HuH-7 (cell line): Measurements from ENCODE around the gene P2RX7.

Experiments
- DNase-seq: peaks from one replicate; pipeline ENCODE4 v3.0.0; 2011; ENCODE audit warnings: low spot score

P2RX7 gene

DNA sequence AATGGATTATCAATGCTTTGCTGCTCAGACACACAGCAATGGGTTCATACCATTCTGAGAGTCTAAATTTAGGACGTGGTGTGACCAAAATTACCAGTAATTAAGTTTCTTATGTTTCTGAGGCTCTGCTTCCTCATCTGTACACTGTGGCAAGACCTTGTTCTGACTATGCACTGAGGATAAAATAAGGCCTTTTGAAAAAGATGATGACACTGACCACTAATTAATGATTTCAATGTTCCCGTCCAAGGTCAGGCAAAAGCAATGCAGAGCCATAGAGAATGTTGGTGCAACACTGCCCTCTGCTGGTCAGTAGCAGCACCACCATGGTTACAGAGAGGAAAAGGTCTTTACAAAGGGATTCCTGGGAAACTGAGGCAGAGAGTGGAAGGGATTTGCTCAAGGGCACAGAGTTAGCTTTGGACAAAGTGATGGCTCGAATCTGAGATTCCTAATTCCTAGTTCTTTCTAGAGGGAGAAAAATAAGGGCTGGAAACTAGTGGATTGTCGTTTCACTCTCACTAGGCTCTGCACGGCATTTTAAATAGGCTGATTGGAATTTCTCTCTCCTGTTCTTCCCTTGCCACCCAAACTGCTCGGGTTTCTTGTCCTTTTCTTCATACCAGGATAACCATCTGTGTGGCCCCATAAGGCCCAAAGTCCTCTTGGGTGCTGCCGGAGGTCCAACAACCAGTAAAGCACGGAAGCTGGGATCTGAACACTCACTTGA is 22.3 kb upstream of the P2RX7 start:
- DNase-seq, result peak; percentile 18

DNA sequence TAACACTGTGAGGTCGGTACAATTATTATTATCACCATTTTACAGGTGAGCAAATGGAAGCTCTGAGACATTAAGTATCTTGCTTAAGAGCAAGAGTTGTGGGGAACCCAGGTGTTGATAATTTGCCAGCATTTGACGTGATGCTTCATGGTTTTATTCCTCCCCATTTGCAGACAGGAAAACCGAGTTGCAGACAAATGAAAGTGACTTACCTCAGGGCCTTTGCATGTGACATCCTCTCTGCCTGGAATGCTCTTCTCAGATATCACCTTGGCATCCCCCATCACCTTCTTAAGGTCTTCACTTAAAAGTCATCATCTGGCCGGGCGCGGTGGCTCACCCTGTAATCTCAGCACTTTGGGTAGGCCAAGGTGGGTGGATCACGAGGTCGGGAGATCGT is 21.0 kb upstream of the P2RX7 start:
- DNase-seq, result no peak

DNA sequence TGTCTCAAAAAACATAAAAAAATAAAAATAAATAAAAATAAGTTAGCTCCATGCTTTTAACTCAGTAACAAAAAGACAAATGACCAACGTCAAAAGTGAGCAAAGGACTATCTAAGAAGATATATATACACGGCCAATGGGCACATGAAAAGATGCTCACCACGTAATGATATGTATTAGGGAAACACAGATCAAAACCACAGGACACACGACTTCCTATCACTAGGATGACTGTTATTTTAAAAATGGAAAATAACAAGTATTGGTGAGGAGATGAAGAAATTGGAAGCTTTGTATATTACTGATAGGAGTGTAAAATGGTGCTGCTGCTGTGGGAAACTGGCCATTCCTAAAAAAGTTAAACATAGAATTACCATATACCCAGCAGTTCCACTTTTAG is 20.2 kb upstream of the P2RX7 start:
- DNase-seq, result no peak

DNA sequence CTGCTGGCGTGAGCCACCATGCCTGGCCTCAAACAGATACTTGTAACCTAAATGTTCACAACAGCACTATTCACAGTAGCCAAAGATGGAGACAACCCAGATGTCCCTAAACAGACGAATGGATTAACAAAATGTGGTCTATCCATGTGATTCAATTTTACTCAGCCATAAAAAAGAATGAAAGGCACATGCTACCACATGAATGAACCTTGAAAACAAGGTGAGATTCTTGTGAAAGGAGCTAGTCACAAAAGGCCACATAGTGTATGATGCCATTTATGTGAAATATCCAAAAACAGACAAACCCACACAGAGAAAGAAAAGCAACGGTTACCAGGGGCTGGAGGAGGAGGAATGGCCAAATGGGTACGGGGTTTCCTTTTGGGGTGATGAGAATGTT is 19.6 kb upstream of the P2RX7 start:
- DNase-seq, result no peak

DNA sequence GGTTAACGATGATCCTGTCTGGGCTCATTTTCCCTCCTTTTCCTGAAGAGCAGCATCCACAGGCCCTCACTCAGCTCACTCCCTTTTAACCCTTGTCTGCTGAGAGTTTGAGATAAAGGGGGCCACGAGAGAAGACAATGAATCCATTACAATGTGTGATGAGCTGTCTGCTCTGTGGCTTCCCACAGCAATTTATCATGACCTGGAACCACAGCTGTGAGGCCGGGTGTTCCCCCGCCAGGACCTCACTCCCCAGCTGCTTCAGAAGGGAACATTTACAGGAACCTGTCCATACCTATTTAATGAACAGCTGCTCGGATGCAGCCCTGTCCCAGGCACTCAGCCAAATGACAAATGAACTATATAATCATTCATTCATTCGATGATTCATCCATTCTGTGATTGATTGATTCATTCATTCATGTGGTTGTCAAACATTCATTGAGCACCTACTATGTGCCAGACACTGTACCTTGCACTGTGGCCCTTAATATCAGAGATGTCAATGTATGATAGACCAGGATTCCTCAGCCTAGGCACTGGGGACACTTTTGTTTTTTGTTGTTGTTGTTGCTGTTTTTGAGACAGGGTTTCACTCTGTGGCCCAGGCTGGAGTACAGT is 18.5 kb upstream of the P2RX7 start:
- DNase-seq, result no peak

DNA sequence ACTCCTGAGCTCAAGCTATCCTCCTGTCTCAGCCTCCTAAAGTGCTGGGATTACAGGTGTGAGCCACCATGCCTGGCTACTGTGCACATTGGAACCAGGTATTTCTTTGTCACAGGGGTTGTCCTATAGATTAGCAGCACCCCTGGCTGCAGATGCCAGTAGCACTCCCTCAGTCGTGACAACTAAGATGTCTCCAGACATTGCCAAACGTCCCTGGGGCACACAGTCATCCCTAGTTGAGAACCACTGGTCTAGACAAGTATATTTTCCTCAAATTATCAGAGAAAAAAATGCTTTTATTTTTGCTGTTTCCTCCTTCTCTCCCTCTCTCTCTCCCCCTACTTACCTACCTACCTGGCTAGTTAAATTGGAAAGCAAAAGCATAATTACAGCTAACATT is 17.9 kb upstream of the P2RX7 start:
- no peak for DNase-seq

DNA sequence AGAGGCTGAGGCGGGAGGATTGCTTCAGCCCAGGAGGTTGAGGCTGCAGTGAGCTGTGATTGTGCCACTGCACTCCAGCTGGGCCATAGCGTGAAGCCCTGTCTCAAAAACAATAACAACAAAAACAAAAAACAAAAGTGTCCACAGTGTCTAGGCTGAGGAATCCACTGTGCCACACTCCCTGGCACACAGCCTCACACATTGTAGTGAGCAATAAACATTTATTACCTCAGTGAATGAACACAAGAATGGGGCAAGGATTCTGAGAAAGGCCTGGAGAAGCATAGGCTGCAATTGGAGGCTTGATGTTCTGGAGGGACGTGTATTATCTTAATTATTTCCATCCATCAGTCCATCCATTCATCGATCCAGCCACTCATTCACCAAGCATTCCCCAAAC is 17.1 kb upstream of the P2RX7 start:
- no peak for DNase-seq

DNA sequence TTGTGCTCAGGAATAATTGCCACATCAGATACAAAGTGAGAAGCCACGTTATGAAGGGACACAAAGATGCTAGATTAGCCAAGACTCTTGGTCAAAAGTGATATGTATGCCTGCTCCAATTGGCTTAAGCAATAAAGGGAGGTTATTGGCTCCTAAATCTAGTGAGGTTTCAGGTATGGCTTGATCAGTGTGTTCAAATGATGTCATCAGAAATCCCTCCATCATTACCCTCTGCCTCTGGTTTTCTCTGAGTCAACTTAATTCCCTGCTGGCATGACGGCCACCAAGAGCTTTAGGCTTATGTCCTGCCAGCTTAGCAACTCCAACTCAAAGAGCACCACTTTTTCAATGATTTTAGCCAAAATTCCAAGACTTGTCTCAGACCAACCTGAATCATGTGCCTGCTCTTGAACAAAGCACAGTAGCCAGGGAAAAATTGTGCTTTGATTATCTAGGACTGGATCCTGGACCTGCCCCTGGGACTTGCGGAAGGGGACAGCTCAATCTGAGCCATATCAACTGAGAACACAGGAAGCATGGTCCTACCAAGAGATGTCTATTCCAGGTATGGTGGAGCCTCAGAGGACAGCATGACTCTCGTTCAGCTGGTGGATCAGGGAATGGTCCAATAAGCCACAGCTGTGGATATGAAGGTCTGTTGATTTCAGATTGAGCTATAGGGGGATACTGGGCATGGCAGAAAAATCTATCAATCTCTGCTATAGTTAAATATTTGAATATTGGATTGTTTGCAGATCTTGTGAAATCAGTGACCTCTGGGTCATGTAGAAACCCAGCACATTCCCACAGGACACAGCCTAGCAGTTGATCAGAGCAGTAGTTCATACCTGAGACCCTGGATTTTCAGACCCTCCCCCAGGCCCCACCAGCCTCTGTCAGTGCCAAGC is 16.1 kb upstream of the P2RX7 start:
- DNase-seq, result peak; percentile 18

DNA sequence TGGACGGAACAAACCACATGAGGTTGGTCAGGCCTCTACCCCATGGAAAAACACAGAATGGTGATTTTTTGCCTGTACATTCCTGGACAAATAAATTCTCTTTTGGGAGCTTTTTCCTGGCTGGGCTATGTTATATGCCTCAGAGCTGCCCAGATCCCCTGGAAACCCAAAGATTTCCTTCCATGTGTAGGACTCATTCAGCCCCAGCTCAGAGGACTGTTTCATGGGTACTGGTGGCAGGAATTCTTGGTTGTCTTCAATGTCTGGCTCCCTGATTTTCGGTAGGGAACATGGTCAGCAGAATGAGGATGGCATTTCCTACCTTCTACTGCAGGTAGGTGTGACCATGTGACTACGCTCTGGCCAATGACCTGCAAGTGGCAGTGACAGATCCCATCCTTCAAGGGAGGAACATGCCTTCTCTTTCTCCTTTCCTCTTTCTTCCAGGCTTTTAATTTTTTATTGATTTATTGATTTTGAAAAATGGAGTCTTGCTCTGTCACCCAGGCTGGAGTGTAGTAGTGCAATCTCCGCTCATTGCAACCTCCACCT is 15.4 kb upstream of the P2RX7 start:
- DNase-seq, result no peak

DNA sequence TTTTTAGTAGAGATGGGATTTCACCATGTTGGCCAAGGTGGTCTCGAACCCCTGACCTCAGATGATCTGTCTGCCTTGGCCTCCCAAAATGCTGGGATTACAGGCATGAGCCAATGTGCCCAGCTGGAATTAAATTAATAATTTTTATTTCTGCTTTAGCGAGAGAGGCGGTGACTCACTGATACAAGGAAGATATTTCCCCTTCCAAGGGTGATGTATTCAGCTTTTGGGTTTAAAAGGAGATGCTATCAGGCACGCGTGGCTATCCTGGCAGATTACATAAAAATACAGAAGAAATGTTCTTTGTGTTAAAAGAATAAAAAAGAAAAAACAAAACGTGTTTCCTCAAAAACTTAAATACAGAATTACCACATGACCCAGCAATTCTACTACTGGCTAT is 12.4 kb upstream of the P2RX7 start:
- no peak for DNase-seq

DNA sequence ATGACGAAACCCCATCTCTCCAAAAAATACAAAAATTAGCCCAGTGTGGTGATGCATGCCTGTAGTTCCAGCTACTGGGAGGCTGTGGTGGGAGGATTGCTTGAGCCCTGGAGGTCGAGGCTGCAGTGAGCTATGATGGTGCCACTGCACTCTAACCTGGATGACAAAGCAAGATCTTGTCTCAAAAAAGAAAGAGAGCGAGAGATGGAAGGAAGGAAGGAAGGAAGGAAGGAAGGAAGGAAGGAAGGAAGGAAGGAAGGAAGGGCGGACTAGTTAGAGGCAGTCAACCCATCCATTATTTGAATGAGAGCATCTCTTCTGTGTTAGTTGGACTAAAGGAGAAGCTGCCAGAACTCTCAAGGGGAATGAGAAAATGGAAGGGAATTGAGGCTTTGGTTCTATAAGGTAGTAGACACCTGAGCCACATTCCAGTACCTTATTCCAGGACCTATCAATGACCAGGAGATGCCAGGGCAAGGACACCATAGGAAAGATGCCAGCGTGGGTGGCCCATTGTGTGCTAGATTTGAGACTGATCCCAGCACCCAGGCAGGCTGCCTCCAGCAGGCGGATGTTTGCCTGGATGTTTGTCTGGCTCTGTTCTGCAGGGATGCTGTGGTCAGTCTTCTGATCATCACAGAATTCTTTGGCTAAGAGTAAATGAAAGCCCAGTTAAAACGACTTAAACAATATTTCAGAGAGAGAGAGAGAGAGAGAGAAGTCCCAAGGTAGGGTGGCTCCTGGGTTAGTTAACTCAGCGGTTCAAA is 11.5 kb upstream of the P2RX7 start:
- DNase-seq, result no peak

DNA sequence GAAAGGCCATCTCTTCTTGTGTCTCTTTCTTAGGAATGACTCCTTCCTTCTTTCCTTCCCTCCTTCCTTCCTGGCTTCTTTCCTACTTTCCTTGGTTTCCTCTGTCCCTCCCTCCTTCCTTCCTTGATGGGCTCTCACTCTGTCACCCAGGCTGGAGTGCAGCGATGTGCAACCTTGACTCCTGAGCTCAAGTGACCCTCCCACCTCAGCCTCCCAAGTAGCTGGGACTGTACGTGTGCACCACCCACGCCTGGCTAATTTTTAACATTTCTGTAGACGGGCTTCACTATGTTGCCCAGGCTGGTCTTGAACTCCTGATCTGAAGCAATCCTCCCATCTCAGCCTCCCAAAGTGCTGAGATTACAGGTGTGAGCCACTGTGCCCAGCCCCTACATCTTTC is 10.9 kb upstream of the P2RX7 start:
- no peak for DNase-seq

DNA sequence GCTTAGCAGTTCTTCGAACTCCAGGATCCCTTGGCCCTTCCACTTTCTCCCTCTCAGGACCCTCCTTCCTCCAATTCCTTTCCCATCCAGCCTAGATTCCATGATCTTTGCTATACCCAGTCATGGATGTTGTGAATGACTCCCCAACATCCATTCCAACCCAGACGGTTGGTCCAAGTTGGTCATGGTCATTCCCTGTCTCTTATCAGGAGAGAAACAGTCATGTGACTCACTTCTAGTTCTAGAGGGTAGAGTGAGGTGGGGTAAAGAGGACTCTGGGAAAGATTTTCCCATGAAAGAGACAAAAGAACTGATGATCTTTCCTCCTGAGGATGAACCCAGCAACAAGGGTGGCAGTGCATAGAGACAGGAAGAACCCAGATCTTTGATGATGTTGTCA is 9.2 kb upstream of the P2RX7 start:
- no peak for DNase-seq

DNA sequence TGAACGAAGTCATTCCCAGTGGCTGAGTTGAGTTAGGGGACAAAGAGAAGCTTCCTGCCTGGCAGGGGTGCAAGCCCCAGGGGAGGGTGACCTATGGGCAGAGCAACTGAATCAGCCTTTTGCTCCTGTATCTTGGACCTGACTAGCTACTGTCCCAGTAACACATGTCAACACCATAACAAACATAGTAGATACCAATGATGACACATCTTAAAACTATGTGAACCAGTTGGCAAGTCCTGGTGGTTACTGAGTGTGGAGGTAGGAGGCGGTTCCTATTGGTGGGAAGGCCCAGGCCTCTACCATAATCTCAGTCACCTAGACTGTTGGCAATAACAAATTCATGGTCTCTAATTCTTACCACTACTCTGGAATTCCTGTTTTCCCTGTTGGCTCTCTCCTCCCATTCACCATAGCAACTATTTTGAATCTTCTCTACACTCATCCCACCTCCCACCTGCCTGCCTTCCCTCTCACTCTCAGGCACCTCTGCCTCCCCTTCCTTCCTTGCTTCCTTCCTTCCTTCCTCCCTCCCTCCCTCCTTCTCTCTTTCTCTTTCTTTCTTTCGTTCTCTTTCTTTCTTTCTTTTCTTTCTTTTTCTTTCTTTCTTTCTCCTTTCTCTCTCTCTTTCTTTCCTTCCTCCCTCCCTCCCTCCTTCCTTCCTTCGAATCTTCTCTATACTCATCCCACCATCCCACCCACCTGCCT is 8.1 kb upstream of the P2RX7 start:
- no peak for DNase-seq

DNA sequence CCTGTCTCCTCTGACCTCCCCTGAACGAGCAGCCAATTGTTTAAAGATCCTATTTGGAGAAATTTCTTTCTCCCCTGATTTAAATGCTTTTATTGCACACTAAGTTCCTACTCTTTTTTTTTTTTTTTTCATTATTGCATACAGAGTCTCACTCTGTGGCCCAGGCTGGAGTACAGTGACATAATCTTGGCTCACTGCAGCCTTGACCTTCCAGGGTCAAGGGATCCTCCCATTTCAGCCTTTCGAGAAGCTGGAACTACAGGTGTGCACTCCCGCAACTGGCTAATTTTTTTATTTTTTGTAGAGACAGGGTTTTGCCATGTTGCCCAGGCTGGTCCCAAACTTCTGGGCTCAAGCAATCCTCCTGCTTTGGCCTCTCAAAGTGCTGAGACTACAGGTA is 5.2 kb upstream of the P2RX7 start:
- no peak for DNase-seq

DNA sequence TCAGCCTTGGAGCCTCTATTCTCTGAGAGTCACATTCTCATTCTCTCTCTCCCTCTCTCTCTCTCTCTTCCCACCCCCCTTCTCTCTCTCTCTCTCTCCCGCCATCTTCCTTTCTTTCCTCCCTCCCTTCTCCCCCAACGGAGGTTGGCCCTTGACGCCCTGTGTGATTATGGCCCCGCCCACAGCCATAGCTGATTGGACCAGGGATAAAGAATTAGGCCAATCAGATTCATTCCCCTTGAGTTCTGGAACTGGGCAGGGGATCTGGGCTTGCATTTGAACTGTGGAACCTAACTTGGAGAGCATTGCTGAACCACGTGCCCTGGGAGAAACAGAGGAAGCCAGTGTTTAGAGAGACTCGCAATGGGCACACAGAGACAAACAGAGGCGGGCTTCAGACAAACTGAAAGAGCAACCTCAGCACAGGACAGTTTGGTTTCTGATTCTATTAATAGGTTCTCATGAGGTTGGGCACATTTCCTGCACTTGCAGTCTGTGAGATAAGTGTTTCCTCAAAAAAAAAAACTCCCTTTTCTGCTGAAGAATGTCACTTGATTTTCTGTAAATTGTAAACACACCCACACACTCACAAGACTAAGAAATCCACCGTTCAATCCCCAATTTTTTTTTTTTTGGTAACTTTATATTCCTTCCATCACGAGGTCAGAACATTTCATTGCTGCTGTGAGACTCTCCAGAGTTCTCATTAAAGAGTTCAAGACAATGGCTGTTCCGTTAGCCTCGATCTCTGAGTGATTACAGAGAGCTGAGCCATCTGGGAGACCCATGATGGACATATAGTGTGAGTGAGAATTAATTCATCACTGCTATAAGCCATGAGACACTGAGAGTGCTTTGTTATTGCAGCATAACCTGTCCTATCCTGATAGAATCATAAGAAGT is 3.5 kb upstream of the P2RX7 start:
- no peak for DNase-seq

DNA sequence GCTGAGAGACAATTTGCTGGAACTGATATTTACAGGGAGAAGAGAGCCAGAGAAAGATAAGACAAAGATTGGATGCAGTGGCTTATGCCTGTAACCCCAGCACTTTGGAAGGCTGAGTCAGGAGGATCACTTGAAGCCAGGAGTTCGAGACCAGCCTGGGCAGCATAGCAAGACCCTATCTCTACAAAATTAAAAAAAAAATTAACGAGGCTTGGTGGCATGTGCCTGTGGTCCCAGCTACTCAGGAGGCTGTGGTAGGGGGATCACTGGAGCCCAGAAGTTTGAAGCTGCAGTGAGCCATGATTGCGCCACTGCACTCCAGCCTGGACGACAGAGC is 2.9 kb upstream of the P2RX7 start:
- no peak for DNase-seq

DNA sequence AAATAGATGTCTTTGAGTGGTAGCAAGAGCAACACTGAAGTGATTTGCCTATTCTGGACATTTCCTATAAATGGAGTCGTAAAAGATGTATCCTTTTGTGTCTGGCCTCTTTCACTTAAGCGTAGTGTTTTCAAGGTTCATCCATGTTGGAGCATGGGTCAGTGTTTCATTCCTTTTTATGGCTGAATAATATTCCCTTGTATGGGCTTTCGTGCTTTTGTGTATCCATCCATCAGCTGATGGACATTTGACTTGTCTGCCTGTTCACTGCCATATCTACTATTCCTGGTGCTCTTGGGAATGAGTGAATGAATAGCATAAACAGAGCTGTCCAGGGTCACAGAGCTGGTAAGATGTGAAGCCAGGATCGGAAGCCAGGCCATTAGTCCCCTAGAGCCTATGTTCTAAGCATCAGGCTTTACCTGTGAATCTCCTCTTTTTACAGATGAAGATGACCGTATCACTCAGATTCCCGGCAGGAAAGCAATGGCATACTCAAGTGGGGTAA is 1.8 kb upstream of the P2RX7 start:
- DNase-seq, result no peak

DNA sequence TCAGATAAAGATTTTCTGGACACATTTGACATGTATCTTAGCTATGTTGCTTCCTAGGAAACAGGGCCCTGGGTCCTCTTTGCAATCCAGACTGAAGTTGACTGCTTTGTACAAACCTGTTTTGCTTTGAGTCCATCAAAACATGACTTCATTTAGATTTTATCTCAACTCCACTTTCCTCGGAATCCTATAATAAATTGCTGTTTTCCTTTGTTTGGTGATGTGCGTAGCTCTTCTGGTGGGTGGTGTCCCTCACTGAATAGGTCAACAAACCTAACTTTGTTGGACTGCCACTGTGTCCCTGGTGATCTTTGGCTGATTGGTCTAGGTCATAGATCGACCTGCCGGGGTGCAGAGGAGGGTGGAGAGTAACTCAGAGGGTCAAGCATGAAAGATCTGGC is 735 bp upstream of the P2RX7 start:
- no peak for DNase-seq

DNA sequence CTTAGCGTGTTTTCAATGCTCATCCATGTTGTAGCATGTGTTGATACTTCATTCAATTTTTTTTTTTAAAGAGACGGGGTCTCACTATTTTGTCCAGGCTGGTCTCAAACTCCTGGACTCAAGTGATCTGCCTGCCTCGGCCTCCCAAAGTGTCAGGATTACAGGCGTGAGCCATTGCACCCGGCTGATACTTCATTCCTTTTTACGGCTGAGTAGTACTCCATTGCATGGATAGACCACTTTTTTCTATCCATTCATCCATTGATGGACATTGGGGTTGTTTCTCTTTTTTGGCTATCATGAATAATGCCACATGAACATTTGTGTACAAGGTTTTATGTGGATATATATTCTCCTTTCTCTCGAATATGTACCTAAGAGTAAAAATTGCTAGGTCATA is 1.2 kb downstream of the P2RX7 start:
- DNase-seq, result no peak
